Astrocyte of the cerebellum (primary cell): ENCODE measurements around the gene KCND1.

Experiments
- DNase-seq: peaks from one replicate; pipeline ENCODE4 v3.0.0-alpha.2; 2011; ENCODE audit warnings: low read depth
- H3K4me3 ChIP-seq: 2 replicates; pipeline ENCODE4 v1.5.1; 2011; ENCODE audit warnings: mild to moderate bottlenecking, low read depth, low read length, moderate library complexity
- in situ Hi-C: cut with HindIII; loops from 2 replicates; pipeline ENCODE4 v1.10.0; 2017; ENCODE audit warnings: low sequenced_read_pairs
- TF ChIP-seq, protein P1 (sequence below): IDR thresholded peaks from 2 replicates; pipeline ENCODE4 v1.5.1; 2012; ENCODE audit warnings: low read length, low read depth, moderate library complexity, mild to moderate bottlenecking; ENCODE audit errors: missing control alignments

KCND1 gene

DNA sequence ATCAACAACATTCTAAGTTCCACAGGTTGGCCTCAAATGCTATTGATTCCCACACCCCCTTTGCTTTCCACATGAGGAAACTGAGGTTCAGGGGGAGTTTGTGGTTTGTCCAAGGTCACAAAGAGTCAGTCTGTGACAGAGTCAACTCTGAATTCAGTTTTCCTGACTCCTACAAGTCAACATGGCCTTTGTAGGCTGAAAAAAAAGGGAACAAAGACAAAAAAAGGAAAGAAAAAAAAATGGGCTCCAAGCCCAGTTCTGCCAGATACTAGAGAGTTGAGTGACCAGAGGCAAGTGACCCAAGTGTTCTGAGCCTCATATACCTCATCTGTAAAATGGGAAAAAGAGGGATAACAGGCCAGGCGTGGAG, 36.4 kb downstream of the KCND1 start:
- no peak overlapping the region for H3K4me3 ChIP-seq
- in situ Hi-C loops: no loop called here
- no peak for DNase-seq
- TF ChIP-seq, protein P1, sequence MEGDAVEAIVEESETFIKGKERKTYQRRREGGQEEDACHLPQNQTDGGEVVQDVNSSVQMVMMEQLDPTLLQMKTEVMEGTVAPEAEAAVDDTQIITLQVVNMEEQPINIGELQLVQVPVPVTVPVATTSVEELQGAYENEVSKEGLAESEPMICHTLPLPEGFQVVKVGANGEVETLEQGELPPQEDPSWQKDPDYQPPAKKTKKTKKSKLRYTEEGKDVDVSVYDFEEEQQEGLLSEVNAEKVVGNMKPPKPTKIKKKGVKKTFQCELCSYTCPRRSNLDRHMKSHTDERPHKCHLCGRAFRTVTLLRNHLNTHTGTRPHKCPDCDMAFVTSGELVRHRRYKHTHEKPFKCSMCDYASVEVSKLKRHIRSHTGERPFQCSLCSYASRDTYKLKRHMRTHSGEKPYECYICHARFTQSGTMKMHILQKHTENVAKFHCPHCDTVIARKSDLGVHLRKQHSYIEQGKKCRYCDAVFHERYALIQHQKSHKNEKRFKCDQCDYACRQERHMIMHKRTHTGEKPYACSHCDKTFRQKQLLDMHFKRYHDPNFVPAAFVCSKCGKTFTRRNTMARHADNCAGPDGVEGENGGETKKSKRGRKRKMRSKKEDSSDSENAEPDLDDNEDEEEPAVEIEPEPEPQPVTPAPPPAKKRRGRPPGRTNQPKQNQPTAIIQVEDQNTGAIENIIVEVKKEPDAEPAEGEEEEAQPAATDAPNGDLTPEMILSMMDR: no peak

DNA sequence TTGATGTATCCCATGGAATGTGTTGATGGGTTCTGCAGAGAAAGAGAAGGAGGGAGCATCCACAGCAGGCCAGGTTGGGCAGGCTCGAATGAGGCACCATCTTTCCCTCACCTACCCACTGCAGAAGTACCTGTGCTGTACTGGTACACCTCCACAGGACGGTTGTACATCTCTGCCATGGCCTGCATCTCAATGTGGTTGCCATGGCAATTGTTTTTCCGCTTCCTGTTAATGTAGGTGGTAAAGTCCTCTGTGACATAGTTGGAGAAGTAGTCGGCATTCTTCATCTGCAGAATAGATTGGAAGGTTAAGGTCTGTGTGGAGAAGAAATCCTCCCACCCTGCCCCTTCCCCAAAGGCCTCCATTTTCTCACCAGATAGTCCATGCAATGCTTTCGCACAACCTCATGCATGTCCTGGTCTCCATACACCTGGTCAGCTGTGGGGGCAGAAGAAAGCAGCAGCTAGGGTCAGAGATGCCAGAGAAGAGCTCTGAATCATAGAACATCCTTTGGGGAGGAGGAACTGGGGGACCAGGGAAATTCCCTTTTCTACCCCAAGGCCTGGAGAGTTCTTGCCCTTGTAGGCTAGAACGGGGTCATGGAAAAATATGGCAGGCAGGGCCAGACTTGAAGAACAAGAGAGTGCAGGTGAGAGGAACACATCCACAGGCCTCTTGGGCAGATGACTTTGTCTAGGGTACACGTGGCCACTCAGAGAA, 36.9 kb downstream of the KCND1 start:
- in situ Hi-C loops: no loop called here
- TF ChIP-seq, protein P1: no peak
- DNase-seq: no peak
- no peak overlapping the region for H3K4me3 ChIP-seq

DNA sequence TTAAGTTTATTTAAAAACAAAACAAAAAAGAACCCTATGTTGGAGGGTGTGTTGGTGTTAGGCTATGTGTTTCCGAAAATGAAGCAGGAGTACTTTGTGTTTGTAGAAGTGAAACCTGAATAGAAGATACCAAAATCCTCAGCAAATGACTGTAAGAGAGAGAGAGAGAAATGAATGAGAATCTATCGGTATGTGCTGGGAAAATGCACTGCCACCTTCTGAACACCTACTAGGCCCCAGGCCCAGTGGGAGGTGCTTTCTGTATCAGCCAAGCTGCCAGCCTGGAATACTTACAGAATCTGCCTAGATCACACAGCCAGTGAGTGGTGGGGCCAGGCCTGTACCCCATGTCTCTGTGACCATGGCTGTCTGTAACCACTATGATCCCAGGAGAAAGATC, 37.9 kb downstream of the KCND1 start:
- no peak overlapping the region for H3K4me3 ChIP-seq
- DNase-seq: no peak
- in situ Hi-C loops: no loop called here
- TF ChIP-seq, protein P1: no peak

DNA sequence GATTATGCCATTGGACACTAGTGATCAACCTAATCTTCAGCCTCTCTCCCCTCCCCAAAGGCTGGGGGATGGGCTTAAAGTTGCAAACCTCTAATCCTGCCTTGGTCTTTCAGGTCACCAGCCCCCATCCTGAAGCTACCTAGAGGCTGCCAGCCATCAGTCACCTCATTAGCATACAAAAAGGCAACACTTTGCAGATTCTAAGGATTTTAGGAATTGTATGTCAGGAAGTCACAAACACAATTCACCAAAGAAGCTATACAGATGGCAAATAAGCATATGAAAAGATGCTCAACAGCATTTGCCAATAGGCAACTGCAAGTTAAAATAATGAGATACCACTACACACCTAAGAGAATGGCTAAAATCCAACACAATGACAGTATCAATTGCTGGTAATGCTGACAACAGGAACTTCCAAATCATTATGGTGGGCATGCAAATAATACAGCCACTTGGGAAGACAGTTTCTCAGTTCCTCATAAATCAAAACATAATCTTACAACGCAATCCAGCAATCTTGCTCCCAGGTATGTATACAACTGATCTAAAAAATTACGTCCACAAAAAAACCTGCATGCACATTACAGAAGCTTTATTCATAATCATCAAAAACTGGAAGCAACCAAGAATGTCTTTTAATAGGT, 43.8 kb downstream of the KCND1 start:
- in situ Hi-C loops: no loop called here

DNA sequence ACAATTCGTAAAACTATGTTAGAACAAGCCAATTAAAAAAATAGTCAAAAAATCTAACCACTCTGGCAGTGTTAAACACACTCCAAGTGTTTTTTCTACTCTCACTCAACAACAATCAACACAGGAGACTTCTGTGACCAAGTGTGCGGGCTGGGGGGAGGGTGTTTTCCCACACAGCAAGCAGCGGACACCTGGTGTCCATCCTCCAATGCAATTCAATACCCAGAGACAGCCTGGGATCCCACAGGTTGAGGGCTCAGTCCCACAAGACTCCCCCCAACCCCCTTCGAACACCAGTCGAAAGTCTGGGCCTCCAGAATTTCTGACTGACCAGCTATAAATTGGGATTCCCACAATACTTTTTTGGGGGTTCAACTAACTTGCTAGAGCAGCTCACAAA, 44.5 kb downstream of the KCND1 start:
- DNase-seq: no peak
- in situ Hi-C loops: no loop called here
- TF ChIP-seq, protein P1: no peak
- no peak overlapping the region for H3K4me3 ChIP-seq

More for the DNA sequence above, 43.8 kb downstream of the KCND1 start:
- no peak overlapping the region for H3K4me3 ChIP-seq
- TF ChIP-seq, protein P1: no peak
- DNase-seq: no peak

DNA sequence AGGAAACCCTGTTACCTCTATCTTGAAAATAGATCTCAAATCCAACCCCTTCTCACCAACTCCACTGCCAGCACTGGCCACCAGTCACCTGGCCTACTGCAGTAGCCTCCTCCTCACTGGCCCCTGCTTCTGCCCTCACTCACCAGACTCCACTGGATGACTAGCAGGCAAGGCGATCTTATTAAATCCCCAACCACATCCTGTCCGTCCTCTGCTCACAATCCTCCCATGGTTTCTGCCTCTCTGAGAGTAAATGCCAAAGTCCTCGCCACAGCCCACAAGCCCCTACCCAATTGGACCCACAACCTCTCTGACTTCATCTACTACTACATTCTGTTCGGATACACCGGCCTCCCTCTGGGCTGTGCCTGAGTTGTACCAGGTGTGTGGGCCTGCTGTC, 47.4 kb downstream of the KCND1 start:
- no peak overlapping the region for H3K4me3 ChIP-seq
- no peak for DNase-seq
- TF ChIP-seq, protein P1: no peak
- in situ Hi-C loops: no loop called here
